GOT3 (cell line): Measurements from ENCODE around the gene ALOX5.
"Not testable (repeated sequence)": the region's sequence is repeated elsewhere in the genome, so short reads cannot be mapped to it uniquely, and the experiment has no call there.

ENCODE experiments used
- DNase-seq: peaks from one replicate; lab custom pipeline; 2025; ENCODE audit warnings: mixed read lengths; lab: John Stamatoyannopoulos, UW

The ALOX5 gene

GRCh38 chr10:45404770-45405120, 30.7 kb downstream of the ALOX5 start:
- no peak for DNase-seq

DNA sequence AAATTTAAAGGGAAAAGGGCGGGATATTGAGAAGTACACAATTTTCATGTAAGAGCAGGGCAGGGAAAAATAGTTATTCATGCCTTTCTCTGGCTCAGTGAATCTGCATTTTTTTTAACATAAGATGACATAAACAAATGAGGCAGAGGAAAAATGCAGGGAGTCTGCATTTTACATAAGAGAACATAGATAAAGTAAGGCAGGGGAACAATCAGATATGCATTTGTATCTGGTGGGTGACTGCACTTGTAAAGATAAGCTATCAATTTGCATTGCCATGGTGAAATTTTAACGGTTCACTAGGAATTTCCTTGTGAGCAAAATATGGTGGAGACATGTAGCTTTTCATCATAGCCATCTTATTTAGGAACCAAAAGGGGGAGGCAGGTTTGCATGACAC, 33.5 kb downstream of the ALOX5 start:
- no peak for DNase-seq

GRCh38 chr10:45408421-45409319, 34.7 kb downstream of the ALOX5 start:
- DNase-seq: no peak

DNA sequence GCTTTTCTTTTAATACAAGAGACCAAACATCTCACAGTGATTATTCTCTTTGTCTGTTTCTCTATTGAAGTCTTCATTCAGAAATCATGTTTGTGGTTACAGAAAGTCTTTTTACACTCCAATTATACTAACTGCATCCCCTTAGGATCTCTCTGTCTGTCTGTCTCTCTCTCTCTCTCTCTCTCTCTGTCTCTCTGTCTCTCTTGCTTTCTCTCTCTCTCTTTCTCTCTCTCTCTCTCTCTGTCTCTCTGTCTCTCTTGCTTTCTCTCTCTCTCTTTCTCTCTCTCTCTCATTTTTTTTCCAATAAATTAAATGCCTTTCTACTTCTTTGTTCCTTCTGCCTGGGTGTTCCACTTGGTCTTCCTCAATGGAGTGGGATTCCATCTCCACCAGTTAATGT, 35.3 kb downstream of the ALOX5 start:
- DNase-seq: not testable (repeated sequence)

- DNase-seq: no peak
Measured at GRCh38 chr10:45409782-45410181, 35.8 kb downstream of the ALOX5 start.

GRCh38 chr10:45410489-45410806, 36.4 kb downstream of the ALOX5 start:
- DNase-seq: no peak

DNA sequence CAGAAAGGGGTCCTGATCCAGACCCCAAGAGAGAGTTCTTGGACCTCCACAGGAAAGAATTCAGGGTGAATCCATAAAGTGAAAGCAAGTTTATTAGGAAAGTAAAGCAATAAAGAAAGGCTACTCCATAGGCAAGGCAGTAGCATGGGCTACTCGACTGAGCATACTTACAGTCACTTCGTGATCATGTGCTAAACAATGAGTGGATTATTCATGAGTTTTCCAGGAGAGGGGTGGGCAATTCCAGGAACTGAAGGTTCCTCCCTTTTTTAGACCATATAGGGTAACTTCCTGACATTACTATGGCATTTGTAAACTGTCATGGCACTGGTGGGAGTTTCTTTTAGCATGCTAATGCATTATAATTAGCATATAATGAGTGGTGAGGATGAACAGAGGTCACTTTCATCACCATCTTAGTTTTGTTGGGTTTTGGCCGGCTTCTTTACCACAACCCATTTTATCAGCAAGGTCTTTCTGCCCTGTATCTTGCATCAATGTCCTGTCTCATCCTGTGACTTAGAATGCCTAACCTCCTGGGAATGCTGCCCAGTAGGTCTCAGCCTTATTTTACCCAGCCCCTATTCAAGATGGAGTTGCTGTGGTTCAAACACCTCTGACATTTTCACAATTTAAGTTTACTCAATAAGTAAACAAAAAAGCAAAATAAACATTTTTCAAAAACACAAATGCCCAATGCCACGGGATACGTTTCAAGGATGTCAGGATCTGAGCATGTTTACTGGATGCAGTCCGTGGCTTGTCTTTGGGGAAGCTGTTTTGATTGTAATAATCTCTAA, 37.0 kb downstream of the ALOX5 start:
- DNase-seq: no peak

GRCh38 chr10:45411607-45411940, 37.6 kb downstream of the ALOX5 start:
- no peak for DNase-seq

DNA sequence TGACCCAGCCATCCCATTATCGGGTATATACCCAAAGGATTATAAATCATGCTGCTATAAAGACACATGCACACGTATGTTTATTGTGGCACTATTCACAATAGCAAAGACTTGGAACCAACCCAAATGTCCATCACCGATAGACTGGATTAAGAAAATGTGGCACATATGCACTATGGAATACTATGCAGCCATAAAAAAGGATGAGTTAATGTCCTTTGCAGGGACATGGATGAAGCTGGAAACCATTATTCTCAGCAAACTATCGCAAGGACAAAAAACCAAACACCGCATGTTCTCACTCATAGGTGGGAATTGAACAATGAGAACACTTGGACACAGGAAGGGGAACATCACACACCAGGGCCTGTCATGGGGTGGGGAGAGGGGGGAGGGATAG, 41.0 kb downstream of the ALOX5 start:
- not testable (repeated sequence) for DNase-seq

- no peak for DNase-seq
Measured at GRCh38 chr10:45416603-45417002, 42.6 kb downstream of the ALOX5 start.

- no peak for DNase-seq
Measured at GRCh38 chr10:45417746-45418145, 43.7 kb downstream of the ALOX5 start.

GRCh38 chr10:45418417-45418848, 44.4 kb downstream of the ALOX5 start:
- DNase-seq: no peak

GRCh38 chr10:45418849-45419675, 45.0 kb downstream of the ALOX5 start:
- DNase-seq: no peak

DNA sequence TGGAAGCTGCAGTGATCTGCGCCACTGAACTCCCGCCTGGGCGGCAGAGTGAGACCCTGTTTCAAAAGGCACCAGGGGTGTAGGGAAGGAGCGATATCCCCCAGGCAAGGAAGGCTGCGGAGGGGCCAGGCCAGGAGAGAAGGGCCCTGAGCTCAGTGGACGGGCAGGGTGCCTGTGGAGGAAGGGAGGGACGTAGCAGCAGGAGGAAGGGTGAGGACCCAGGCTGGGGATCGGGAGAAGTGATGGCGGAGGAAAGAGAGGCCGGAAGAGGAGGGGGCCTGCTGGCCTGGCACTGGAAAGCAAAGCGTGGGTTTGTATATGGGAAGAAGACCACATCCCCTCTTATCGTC, 45.6 kb downstream of the ALOX5 start:
- DNase-seq: no peak

GRCh38 chr10:45420453-45421192, 46.6 kb downstream of the ALOX5 start:
- DNase-seq: no peak

DNA sequence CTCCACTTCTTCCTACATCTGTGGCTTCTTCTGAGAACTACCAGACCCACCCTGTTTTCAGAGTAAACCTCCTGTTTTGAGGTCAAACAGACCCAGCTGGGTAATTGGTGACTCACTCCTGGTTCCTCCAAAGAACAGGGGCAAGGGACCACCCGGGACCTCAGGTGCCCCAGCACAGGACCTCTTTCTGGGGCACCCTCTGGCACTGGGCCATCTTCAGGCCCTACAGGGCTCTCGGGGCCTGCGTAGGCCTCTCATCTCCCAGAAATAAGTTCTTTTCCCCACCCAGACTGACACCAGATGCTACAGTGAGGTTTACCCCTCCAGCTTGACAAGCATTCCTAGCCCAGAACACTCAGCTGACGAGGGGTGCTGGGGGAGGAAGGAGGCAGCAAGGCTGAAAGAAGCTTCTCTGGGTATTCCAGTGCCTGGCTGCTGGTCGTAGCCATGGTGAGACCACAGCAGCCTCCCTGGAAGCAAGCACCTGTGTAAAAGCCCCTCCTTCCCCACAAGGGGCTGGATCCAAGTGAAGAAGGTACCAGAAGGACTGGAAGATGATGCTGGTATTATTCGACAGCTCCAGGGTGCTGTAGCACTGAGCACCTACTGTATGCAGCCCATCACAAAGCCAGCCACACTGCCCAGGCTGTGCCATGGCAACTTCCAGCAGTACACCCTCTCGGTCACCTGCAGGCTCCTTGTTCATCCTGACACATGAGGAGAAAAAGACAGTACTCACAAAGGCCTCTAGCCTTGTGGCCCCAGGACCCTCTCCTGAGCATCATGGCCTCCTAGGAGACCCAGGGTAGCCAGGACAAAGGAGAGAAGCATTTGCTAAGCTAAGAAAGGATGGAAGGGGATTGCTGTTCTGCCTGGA, 47.4 kb downstream of the ALOX5 start:
- no peak for DNase-seq

DNA sequence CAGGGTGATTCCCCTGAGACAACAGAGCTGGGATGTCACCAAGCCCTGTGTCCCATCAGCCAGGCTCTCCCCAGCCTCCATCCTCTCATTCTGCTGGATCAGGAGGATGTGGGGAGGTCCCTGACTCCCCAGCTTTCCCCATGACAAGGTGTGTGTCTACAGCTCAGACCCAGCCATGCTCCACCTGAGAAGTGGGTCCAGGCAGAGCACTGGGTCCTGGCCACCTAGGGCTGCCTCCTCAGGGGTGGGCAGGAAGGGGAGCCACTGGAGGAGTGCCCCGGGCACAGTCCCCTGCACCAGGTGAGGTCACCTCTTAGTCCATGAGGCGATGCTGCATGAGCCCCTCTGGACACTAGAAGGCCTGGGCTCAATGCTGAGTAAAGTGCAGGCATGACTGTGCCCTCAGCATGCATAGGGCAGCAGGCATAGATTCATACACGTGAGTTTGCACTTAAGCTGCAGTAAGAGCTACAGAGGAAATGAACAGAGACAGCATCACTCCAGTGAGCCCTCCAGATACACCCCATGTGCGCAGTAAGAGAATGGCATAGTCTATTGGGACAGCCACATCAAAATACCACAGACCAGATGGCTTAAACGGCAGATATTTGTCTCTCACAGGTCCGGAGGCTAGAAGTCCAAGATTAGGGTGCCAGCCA, 48.3 kb downstream of the ALOX5 start:
- DNase-seq: no peak

- no peak for DNase-seq
Measured at GRCh38 chr10:45422866-45423659, 49.0 kb downstream of the ALOX5 start.

GRCh38 chr10:45423976-45424499, 50.0 kb downstream of the ALOX5 start:
- no peak for DNase-seq
